Endothelial cell of umbilical vein (primary cell): ENCODE results near the gene WDFY2. TPM values are rescaled to one million over a fixed set of nuclear protein-coding genes. Genes with fewer than 3 reads are reported as not detected.
A peak's percentile ranks its signal among the peaks of the same experiment; 100 is the strongest.

Experiments
- BruUV-seq: library from RNA; stranded (reverse); fragments of 400-500 nt; replicated peaks from 2 replicates; lab custom pipeline; 2021; lab: Mats Ljungman, UMichigan
- CTCF ChIA-PET: fragments of 300-600, 350-600 bp; sonication (Branson Sonifier 250); formaldehyde crosslinking; loops from one replicate; lab custom pipeline; 2021; ENCODE audit warnings: antibody characterized with exemption, inconsistent platforms; lab: Charles Lee
- POLR2A ChIA-PET: fragments of 300-600, 350-600 bp; sonication (Branson Sonifier 250); formaldehyde crosslinking; loops from one replicate; lab custom pipeline; 2021; ENCODE audit warnings: antibody characterized with exemption, inconsistent platforms; lab: Charles Lee
- DNase-seq: peaks from one replicate; pipeline ENCODE4 v3.0.0-alpha.2; 2011; ENCODE audit warnings: low read depth, low spot score
- FAIRE-seq: peaks from 2 replicates; lab custom pipeline; 2011; peaks lifted over from hg19 to GRCh38; lab: Jason Lieb, UNC
- H2AFZ ChIP-seq: 2 replicates; pipeline ENCODE4 v1.6.0; 2012; ENCODE audit warnings: low read depth, low read length, control low read depth, inconsistent platforms
- H3K27ac ChIP-seq: 2 replicates; pipeline ENCODE4 v1.5.1; 2011; ENCODE audit warnings: low read depth, mild to moderate bottlenecking, control low read depth, low read length, moderate library complexity; ENCODE audit not compliant: insufficient read depth
- H3K27me3 ChIP-seq, 2 experiments: 2 replicates each; pipeline versions ENCODE4 v1.6.0 to v1.6.1; 2011; ENCODE audit warnings: low read length in 2 of 2, mixed read lengths in 1 of 2; ENCODE audit not compliant: control insufficient read depth in 2 of 2, insufficient read depth in 2 of 2
- H3K36me3 ChIP-seq, 2 experiments: 2 replicates in 1 of 2; 3 replicates in 1 of 2; pipeline ENCODE4 v1.5.1; 2011; ENCODE audit warnings: low read length in 2 of 2, mild to moderate bottlenecking in 1 of 2, moderate library complexity in 1 of 2; ENCODE audit not compliant: control insufficient read depth in 2 of 2, insufficient read depth in 2 of 2; ENCODE audit errors: extremely low read depth in 1 of 2
- H3K4me1 ChIP-seq: 3 replicates; pipeline ENCODE4 v1.5.1; 2011; ENCODE audit warnings: mild to moderate bottlenecking, low read length; ENCODE audit not compliant: control insufficient read depth, insufficient read depth; ENCODE audit errors: extremely low read depth
- H3K4me2 ChIP-seq: 2 replicates; pipeline ENCODE4 v1.6.1; 2011; ENCODE audit warnings: low read length, control low read depth, mixed read lengths; ENCODE audit not compliant: insufficient read depth
- H3K4me3 ChIP-seq, 3 experiments: fragments of 200-600 bp in 1 of 3; sonication (generic), shearing (Covaris generic) in 1 of 3; replicated peaks in 1 of 3; 2 replicates each; pipeline ENCODE4 v1.5.1; 2011 to 2016; ENCODE audit warnings: control low read depth in 3 of 3, low read length in 3 of 3, mild to moderate bottlenecking in 2 of 3, inconsistent platforms in 1 of 3, low read depth in 1 of 3, moderate library complexity in 1 of 3; ENCODE audit not compliant: insufficient read depth in 1 of 3
- H3K79me2 ChIP-seq: 2 replicates; pipeline ENCODE4 v1.6.0; 2012; ENCODE audit warnings: low read length, inconsistent platforms; ENCODE audit not compliant: control insufficient read depth, insufficient read depth
- H3K9ac ChIP-seq: replicated peaks from 2 replicates; pipeline ENCODE3; 2011; ENCODE audit warnings: low read length, control low read depth; ENCODE audit not compliant: insufficient read depth; ENCODE audit errors: extremely low read depth
- H3K9me1 ChIP-seq: replicated peaks from 3 replicates; pipeline ENCODE4 v1.6.0; 2011; ENCODE audit warnings: mild to moderate bottlenecking, low read length; ENCODE audit not compliant: control insufficient read depth, insufficient read depth; ENCODE audit errors: extremely low read depth
- H3K9me3 ChIP-seq: replicated peaks from 2 replicates; pipeline ENCODE4 v1.5.1; 2012; ENCODE audit warnings: low read length, inconsistent platforms; ENCODE audit not compliant: control insufficient read depth, insufficient read depth
- H4K20me1 ChIP-seq: replicated peaks from 2 replicates; pipeline ENCODE3; 2011; ENCODE audit warnings: mild to moderate bottlenecking, low read length; ENCODE audit not compliant: control insufficient read depth, insufficient read depth; ENCODE audit errors: extremely low read depth
- FOS ChIP-seq: IDR thresholded peaks from 2 replicates; pipeline ENCODE4 v1.6.1; 2011; ENCODE audit warnings: mild to moderate bottlenecking, low read length, moderate library complexity, borderline replicate concordance; ENCODE audit not compliant: insufficient read depth
- dilution Hi-C: fragments of 300-500 bp; cut with MboI; formaldehyde crosslinking; loops from one replicate; pipeline ENCODE4 v1.15.0; 2019; ENCODE audit warnings: low sequenced_read_pairs; ENCODE audit not compliant: extremely low pct_ligation_motif_present
- intact Hi-C: fragments of 100-400 bp; cut with micrococcal nuclease; formaldehyde crosslinking; loops from one replicate; pipeline ENCODE4 v1.10.0; 2022
- polyA plus RNA-seq, 4 experiments: library from polyadenylated mRNA; depleted of rRNA in 3 of 4; stranded (reverse) in 3 of 4; unstranded in 1 of 4; fragments of >200 nt; gene quantifications; 2 replicates each; pipeline versions ENCODE4 v1.2.1 to v1.2.3, GENCODE V29; 2011 to 2012; ENCODE audit warnings: missing spikeins in 1 of 4
- total RNA-seq: library from RNA; stranded (reverse); gene quantifications from 2 replicates; pipeline ENCODE4 v1.2.3, GENCODE V29; 2021
- TF ChIP-seq, protein P1 (sequence below), 2 donors: IDR thresholded peaks; 1 replicate in 1 of 2; 2 replicates in 1 of 2; pipeline ENCODE4 v1.5.1; 2011; ENCODE audit warnings: low read length in 2 of 2, mild to moderate bottlenecking in 2 of 2, moderate library complexity in 2 of 2, control low read depth in 1 of 2, inconsistent platforms in 1 of 2, low read depth in 1 of 2; ENCODE audit not compliant: insufficient read depth in 1 of 2; ENCODE audit errors: extremely low read depth in 1 of 2

Gene WDFY2
- total and polyA plus RNA-seq, 2 donors (not counting 3 experiments of a cell fraction or from before 2014, with no cell fraction given) = 2.1 to 5.5 TPM

DNA sequence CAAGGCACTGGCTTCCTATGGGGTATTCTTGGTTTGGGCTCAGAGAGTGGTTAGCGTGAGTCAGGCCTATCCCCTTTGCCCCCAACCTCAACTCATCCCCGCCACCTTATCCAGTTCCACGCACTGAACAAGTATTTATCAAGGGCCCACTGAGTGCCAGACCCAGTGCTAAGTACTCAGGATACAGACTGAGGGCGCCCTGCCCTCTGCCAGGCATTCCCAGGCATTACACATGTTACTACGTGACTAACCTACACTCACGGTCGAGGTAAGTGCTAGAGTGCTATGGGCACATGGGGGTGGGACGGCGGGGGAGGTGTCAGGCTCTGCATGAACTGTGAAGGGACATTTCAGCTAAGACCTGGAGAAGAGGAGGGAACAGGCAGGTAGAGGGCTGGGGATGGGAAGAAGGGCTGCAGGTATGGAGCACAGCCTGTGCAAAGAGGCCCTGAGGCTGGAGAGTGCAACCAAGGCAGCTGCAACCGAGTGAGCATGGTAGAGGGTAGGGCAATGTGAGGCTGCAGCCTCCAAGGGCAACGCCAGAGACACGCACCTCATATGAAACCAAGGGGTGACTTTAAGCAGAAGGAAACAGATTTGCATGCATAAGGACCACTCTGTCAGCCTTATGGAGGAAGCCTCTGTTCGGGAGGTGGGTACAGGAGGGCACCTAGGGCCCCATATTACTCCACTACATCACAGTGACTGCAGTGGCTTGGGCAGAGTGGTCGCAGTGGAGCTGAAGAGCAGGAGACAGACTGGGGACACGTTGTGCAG is 197.2 kb downstream of the WDFY2 start:
- Histone ChIP-seq H3K9me1 (no peaks in the 10 kb centered on the region), H3K27ac (no peak overlapping the region), H3K4me1 (no peaks in the 10 kb centered on the region), H3K36me3 (no peaks in the 10 kb centered on the region), H3K4me2 (no peak overlapping the region), H3K9ac (no peak overlapping the region), H3K27me3 (no peaks in the 10 kb centered on the region), H3K9me3 (no peaks in the 10 kb centered on the region), H2AFZ (no peak overlapping the region), H3K4me3 (no peak overlapping the region), H4K20me1 (no peaks in the 10 kb centered on the region), H3K79me2 (no peaks in the 10 kb centered on the region)
- FAIRE-seq (no peak), DNase-seq (peak; percentile 39)
- no TSS peak for BruUV-seq
- dilution Hi-C loops (no loop called here), intact Hi-C loops (no loop called here)
- ChIA-PET POLR2A (interaction anchor here (1.0 kb wide), 1 partner anchor 328 kb away, joined by 3 read pairs; no protein-coding TSS in a partner anchor), CTCF (interaction anchor here (0.6 to 1.7 kb wide), 15 partner anchors 9 to 348 kb away, joined by 3 to 12 read pairs (median 4); no protein-coding TSS in a partner anchor)
- TF ChIP-seq, protein P1, sequence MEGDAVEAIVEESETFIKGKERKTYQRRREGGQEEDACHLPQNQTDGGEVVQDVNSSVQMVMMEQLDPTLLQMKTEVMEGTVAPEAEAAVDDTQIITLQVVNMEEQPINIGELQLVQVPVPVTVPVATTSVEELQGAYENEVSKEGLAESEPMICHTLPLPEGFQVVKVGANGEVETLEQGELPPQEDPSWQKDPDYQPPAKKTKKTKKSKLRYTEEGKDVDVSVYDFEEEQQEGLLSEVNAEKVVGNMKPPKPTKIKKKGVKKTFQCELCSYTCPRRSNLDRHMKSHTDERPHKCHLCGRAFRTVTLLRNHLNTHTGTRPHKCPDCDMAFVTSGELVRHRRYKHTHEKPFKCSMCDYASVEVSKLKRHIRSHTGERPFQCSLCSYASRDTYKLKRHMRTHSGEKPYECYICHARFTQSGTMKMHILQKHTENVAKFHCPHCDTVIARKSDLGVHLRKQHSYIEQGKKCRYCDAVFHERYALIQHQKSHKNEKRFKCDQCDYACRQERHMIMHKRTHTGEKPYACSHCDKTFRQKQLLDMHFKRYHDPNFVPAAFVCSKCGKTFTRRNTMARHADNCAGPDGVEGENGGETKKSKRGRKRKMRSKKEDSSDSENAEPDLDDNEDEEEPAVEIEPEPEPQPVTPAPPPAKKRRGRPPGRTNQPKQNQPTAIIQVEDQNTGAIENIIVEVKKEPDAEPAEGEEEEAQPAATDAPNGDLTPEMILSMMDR (IDR thresholded peaks at IDR 0.05; ENCODE audit: extremely low read depth in 1 of 2, insufficient read depth in 1 of 2, low read depth in 1 of 2, low read length in 2 of 2) = peak; percentile 14 to 36
- no peak for TF ChIP-seq FOS
